SU-DHL-6 (cell line): ENCODE measurements around the gene HLA-DMB.

ENCODE experiments used
- H2AFZ ChIP-seq: fragments of 200-600 bp; sonication (generic); 2 replicates; pipeline ENCODE4 v1.6.1; 2014; ENCODE audit warnings: low read depth, mild to moderate bottlenecking, moderate library complexity, mixed read lengths, antibody characterized with exemption, low read length; ENCODE audit not compliant: severe bottlenecking
- H3F3A ChIP-seq: fragments of 200-600 bp; shearing (Covaris generic); 2 replicates; pipeline ENCODE4 v1.6.0; 2016; ENCODE audit warnings: antibody characterized with exemption, mild to moderate bottlenecking; ENCODE audit not compliant: insufficient read depth
- H3K27ac ChIP-seq: fragments of 200-600 bp; sonication (generic); 2 replicates; pipeline ENCODE4 v1.5.1; 2016; ENCODE audit warnings: low read depth, mild to moderate bottlenecking, low read length, moderate library complexity, mixed read lengths
- H3K27me3 ChIP-seq: fragments of 200-600 bp; sonication (generic), shearing (Covaris generic); 2 replicates; pipeline ENCODE4 v1.6.0; 2014; ENCODE audit warnings: mild to moderate bottlenecking, low read length
- H3K36me3 ChIP-seq: fragments of 200-600 bp; sonication (generic); 2 replicates; pipeline ENCODE4 v1.6.1; 2014; ENCODE audit warnings: mild to moderate bottlenecking, low read length, mixed read lengths
- H3K4me2 ChIP-seq: fragments of 300-600, 200-600 bp; shearing (Covaris generic), sonication (generic); 2 replicates; pipeline ENCODE4 v1.6.0; 2014; ENCODE audit warnings: low read length, low read depth, mild to moderate bottlenecking; ENCODE audit not compliant: poor library complexity, severe bottlenecking
- H3K4me3 ChIP-seq: fragments of 200-600 bp; sonication (generic); 2 replicates; pipeline ENCODE4 v1.5.1; 2014; ENCODE audit warnings: antibody characterized with exemption, low read length, mild to moderate bottlenecking, mixed read lengths; ENCODE audit not compliant: insufficient read depth, poor library complexity, severe bottlenecking
- H3K79me2 ChIP-seq: fragments of 200-600 bp; sonication (generic); 2 replicates; pipeline ENCODE4 v1.6.1; 2014; ENCODE audit warnings: mild to moderate bottlenecking, low read length, moderate library complexity; ENCODE audit not compliant: insufficient read depth
- H3K9ac ChIP-seq: fragments of 200-600 bp; sonication (generic); 2 replicates; pipeline ENCODE4 v1.7.0; 2014; ENCODE audit warnings: mild to moderate bottlenecking, low read length
- H3K9me2 ChIP-seq: fragments of 200-600 bp; sonication (generic); replicated peaks from 2 replicates; pipeline ENCODE4 v1.6.1; 2014; ENCODE audit warnings: low read length; ENCODE audit not compliant: insufficient read depth
- H3K9me3 ChIP-seq: fragments of 200-600 bp; sonication (generic); 2 replicates; pipeline ENCODE4 v1.6.1; 2014; ENCODE audit warnings: low read length, mixed read lengths; ENCODE audit not compliant: insufficient read depth
- H4K20me1 ChIP-seq: fragments of 200-600 bp; sonication (generic); 2 replicates; pipeline ENCODE4 v1.6.1; 2014; ENCODE audit warnings: low read depth, mild to moderate bottlenecking, antibody characterized with exemption, low read length, moderate library complexity, mixed read lengths
- EZH2phosphoT487 ChIP-seq: fragments of 200-600 bp; sonication (generic), shearing (Covaris generic); conservative IDR thresholded peaks from 2 replicates; pipeline ENCODE4 v1.6.1; 2018; ENCODE audit warnings: mild to moderate bottlenecking, antibody characterized with exemption, low read length, moderate library complexity, mixed read lengths
- TF ChIP-seq, protein P1 (sequence below): fragments of 200-600 bp; sonication (generic); IDR thresholded peaks from one replicate; pipeline ENCODE4 v1.5.1; 2017; ENCODE audit warnings: antibody characterized with exemption, mild to moderate bottlenecking, low read length, moderate library complexity; ENCODE audit not compliant: insufficient read depth, poor library complexity, severe bottlenecking

The HLA-DMB gene

DNA sequence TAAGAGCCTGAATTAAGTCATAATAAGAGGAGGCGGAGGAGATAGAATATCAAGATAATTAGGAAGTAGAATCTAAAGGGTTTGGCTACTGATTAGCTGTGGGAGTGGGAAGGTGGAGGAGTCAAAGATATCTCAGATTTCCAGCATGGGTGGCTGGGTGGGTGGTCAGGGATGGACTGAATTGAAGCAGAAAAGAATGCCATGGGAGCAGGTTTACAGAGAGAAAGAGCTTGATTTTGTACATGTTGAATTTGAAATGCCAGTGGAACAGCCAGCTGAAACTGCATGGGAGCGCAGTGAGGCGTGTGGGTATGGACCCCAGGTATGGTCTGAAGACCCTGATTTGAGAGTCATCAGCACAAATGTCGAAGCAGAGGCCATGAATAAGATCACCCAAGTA lies 13.4 kb upstream of the HLA-DMB start:
- peaks cover 34% of the 10 kb centered on the region for H3K79me2 ChIP-seq
- H3K36me3 ChIP-seq: no peaks in the 10 kb centered on the region
- no peaks in the 10 kb centered on the region for H3K27me3 ChIP-seq
- H3K4me2 ChIP-seq: no peak overlapping the region
- peaks cover 56% of the 10 kb centered on the region for H3F3A ChIP-seq
- no peaks in the 10 kb centered on the region for H3K9me3 ChIP-seq
- no peak overlapping the region for H3K4me3 ChIP-seq
- peak overlapping the region; percentile 75; the same call in 1 of the 2 replicates for H3K27ac ChIP-seq
- H2AFZ ChIP-seq: no peak overlapping the region
- TF ChIP-seq, protein P1, sequence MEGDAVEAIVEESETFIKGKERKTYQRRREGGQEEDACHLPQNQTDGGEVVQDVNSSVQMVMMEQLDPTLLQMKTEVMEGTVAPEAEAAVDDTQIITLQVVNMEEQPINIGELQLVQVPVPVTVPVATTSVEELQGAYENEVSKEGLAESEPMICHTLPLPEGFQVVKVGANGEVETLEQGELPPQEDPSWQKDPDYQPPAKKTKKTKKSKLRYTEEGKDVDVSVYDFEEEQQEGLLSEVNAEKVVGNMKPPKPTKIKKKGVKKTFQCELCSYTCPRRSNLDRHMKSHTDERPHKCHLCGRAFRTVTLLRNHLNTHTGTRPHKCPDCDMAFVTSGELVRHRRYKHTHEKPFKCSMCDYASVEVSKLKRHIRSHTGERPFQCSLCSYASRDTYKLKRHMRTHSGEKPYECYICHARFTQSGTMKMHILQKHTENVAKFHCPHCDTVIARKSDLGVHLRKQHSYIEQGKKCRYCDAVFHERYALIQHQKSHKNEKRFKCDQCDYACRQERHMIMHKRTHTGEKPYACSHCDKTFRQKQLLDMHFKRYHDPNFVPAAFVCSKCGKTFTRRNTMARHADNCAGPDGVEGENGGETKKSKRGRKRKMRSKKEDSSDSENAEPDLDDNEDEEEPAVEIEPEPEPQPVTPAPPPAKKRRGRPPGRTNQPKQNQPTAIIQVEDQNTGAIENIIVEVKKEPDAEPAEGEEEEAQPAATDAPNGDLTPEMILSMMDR: no peak
- no peak for TF ChIP-seq EZH2phosphoT487
- no peaks in the 10 kb centered on the region for H4K20me1 ChIP-seq
- H3K9ac ChIP-seq: no peak overlapping the region
- no peaks in the 10 kb centered on the region for H3K9me2 ChIP-seq

DNA sequence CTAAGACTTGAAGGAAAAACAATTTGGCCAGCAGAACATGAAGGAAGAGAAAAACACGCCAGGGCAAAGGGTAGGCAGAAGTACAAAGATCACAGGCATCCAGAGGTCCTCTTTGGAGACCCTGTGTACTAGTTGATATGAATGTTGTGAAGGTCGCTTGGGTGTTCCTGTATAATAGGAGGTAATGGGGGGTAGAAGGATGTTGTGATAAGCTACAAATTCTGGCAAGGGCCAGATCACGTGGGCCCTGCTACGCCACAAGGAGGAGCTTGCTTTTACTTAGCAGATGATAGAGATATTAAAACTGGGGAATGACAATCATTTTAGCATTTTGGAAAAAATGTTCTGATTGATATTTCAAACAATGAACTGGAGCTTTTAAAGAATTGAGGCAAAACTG lies 12.9 kb upstream of the HLA-DMB start:
- TF ChIP-seq, protein P1: no peak
- no peak for TF ChIP-seq EZH2phosphoT487
- H3K27ac ChIP-seq: peak overlapping the region; percentile 75
- H3F3A ChIP-seq: peaks cover 54% of the 10 kb centered on the region
- H3K79me2 ChIP-seq: peaks cover 39% of the 10 kb centered on the region
- H3K27me3 ChIP-seq: no peaks in the 10 kb centered on the region
- peak overlapping the region; percentile 72 for H3K4me2 ChIP-seq
- H3K9ac ChIP-seq: no peak overlapping the region
- H3K36me3 ChIP-seq: no peaks in the 10 kb centered on the region
- no peaks in the 10 kb centered on the region for H3K9me2 ChIP-seq
- H3K4me3 ChIP-seq: no peak overlapping the region
- no peak overlapping the region for H2AFZ ChIP-seq
- no peaks in the 10 kb centered on the region for H3K9me3 ChIP-seq
- no peaks in the 10 kb centered on the region for H4K20me1 ChIP-seq

DNA sequence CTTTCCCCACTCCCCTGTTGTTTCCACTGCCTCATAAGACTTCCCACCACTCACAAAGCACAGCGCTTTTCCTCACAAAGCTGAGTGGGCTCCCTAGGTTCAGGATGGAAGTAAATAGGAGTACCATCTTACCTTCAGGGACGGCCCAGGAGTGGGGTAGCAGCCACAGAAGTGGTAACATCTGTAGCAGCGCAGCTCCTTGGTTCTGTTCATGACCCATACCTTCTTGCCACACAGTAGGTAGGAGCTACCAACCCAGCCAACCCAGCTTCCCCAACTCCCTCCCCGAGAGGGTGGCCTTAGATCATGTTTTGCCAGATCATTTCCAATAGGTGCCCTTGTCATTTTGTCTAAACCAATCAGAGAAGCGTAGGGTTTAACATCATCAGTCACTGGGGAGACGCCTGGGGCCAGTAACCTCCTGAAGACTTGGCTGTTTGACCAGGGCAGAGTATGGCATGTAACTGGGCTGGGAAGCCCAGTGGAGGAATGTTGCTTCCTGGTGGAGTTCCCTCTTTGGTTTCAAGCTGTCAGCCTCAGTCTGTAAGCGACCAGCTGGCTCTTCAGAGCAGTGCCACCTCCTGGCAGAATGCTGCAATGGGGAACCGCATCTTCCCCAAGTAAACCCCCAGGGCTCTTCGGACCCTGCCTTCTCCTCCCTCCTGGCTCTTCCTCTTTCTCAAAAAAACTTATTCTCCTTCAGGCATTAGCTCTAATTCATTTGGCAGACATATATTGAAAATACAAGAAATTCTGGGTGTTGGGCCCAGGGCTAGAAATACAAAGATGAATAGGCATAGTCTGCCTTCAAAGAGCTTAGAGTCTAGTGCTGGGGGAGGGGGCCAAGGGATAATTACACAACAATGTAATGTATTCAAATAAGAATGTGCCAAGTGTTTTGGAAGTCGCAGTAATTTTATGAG lies 12.2 kb upstream of the HLA-DMB start, which contains the start of gene HLA-DMA:
Gene HLA-DMA, minus strand, starts transcription at position 281 of the 923 bp plus-strand sequence. Its CDS starts 61 bp downstream, at position 220.
- H3K9me3 ChIP-seq: no peaks in the 10 kb centered on the region
- H3K79me2 ChIP-seq: peaks cover 44% of the 10 kb centered on the region
- no peaks in the 10 kb centered on the region for H4K20me1 ChIP-seq
- no peaks in the 10 kb centered on the region for H3K36me3 ChIP-seq
- H2AFZ ChIP-seq: peak within 1 kb of the TSS; percentile 21
- peak within 1 kb of the TSS; percentile 72 for H3K4me2 ChIP-seq
- peaks cover 57% of the 10 kb centered on the region for H3F3A ChIP-seq
- no peaks in the 10 kb centered on the region for H3K9me2 ChIP-seq
- H3K4me3 ChIP-seq: peak within 1 kb of the TSS; percentile 70
- peak within 1 kb of the TSS; percentile 75 for H3K27ac ChIP-seq
- TF ChIP-seq, protein P1: peak; percentile 93
- no peak for TF ChIP-seq EZH2phosphoT487
- H3K27me3 ChIP-seq: no peaks in the 10 kb centered on the region
- H3K9ac ChIP-seq: peak within 1 kb of the TSS; percentile 65
